LoVo (cell line): Measurements from ENCODE around the gene AVP.

ENCODE experiments used
- DNase-seq: peaks from one replicate; pipeline ENCODE4 v3.0.0-alpha.2; 2016; ENCODE audit warnings: low spot score

AVP gene

GRCh38 chr20:3047486-3048419 lies 36.8 kb downstream of the AVP start:
- no peak for DNase-seq

GRCh38 chr20:3046677-3047462 lies 37.7 kb downstream of the AVP start:
- peak; percentile 38 for DNase-seq

- DNase-seq = peak; percentile 89
These were observed 38.5 kb downstream of the AVP start, which contains the start of gene MRPS26 for GRCh38 chr20:3045816-3046676. MRPS26 (plus strand) TSS chr20:3046052; CDS start chr20:3046069, 17 bp downstream.

GRCh38 chr20:3045042-3045815 lies 39.3 kb downstream of the AVP start:
- DNase-seq = peak; percentile 74

GRCh38 chr20:3044336-3044965 lies 40.1 kb downstream of the AVP start:
- DNase-seq = no peak

GRCh38 chr20:3043322-3043721 lies 41.2 kb downstream of the AVP start, which contains the start of gene GNRH2:
GNRH2 (plus strand) TSS chr20:3043622; CDS start chr20:3044415, 793 bp downstream.
- DNase-seq = no peak

GRCh38 chr20:3042625-3043024 lies 41.9 kb downstream of the AVP start:
- no peak for DNase-seq

GRCh38 chr20:3041854-3042409 lies 42.6 kb downstream of the AVP start:
- no peak for DNase-seq

GRCh38 chr20:3040086-3040485 lies 44.4 kb downstream of the AVP start:
- no peak for DNase-seq

GRCh38 chr20:3039426-3039825 lies 45.1 kb downstream of the AVP start:
- no peak for DNase-seq

- DNase-seq = no peak
These were observed 46.1 kb downstream of the AVP start for GRCh38 chr20:3038454-3038853.

- no peak for DNase-seq
These were observed 46.9 kb downstream of the AVP start for GRCh38 chr20:3037654-3038053.

GRCh38 chr20:3032624-3033023 lies 51.9 kb downstream of the AVP start:
- no peak for DNase-seq
